Activated naive CD4-positive, alpha-beta T cell treated with anti-CD3 and anti-CD28 coated beads, Interleukin-2, amount 10 ng/mL, durations not matched to agents 7 days and 5 days (primary cell): ENCODE data around the gene SEMA4D.

Experiments used
- CTCF ChIA-PET: fragments of 350-600 bp; sonication (Branson Sonifier 250); formaldehyde crosslinking; loops from one replicate; lab custom pipeline; 2021; ENCODE audit warnings: antibody characterized with exemption; lab: Charles Lee
- DNase-seq: peaks from one replicate; pipeline ENCODE4 v3.0.0-alpha.2; 2020
- H3K27ac Mint-ChIP-seq: one replicate; pipeline ENCODE4 v1.8.0; 2021; ENCODE audit warnings: mild to moderate bottlenecking, moderate library complexity, mixed read lengths
- H3K27me3 Mint-ChIP-seq: one replicate; pipeline ENCODE4 v1.8.0; 2021; ENCODE audit warnings: mild to moderate bottlenecking, mixed read lengths
- H3K36me3 Mint-ChIP-seq: one replicate; pipeline ENCODE4 v1.8.0; 2021; ENCODE audit warnings: mixed read lengths
- H3K4me1 Mint-ChIP-seq: one replicate; pipeline ENCODE4 v1.8.0; 2021; ENCODE audit warnings: mixed read lengths
- H3K4me3 Mint-ChIP-seq: one replicate; pipeline ENCODE4 v1.8.0; 2021; ENCODE audit warnings: mild to moderate bottlenecking, moderate library complexity, mixed read lengths
- H3K9me3 Mint-ChIP-seq: one replicate; pipeline ENCODE4 v1.8.0; 2021; ENCODE audit warnings: mixed read lengths

SEMA4D gene

GRCh38 chr9:89427621-89428221, 70.2 kb downstream of the SEMA4D start:
- peak overlapping the region; percentile 31 for H3K4me3 Mint-ChIP-seq

GRCh38 chr9:89426384-89426961, 71.4 kb downstream of the SEMA4D start:
- Mint-ChIP-seq H3K4me3 (peak overlapping the region; percentile 17), H3K27me3 (no peaks in the 10 kb centered on the region), H3K27ac (peak overlapping the region; percentile 89), H3K9me3 (peaks cover 6% of the 10 kb centered on the region), H3K36me3 (peaks cover 55% of the 10 kb centered on the region), H3K4me1 (peaks cover 94% of the 10 kb centered on the region)
- CTCF ChIA-PET, result interaction anchor here (0.8 to 6.6 kb wide), 3 partner anchors 17 to 122 kb away, joined by 3 to 30 read pairs (median 4); no protein-coding TSS in a partner anchor
- DNase-seq, result peak; percentile 53

More at GRCh38 chr9:89427621-89428221, 70.2 kb downstream of the SEMA4D start:
- DNase-seq, result peak; percentile 49
- Mint-ChIP-seq H3K4me1 (peaks cover 84% of the 10 kb centered on the region), H3K36me3 (peaks cover 55% of the 10 kb centered on the region), H3K9me3 (peaks cover 6% of the 10 kb centered on the region), H3K27ac (peak overlapping the region; percentile 89), H3K27me3 (no peaks in the 10 kb centered on the region)
- CTCF ChIA-PET, result interaction anchor here (4.7 to 6.6 kb wide), 2 partner anchors 19 to 121 kb away, joined by 30 to 59 read pairs; no protein-coding TSS in a partner anchor

DNA sequence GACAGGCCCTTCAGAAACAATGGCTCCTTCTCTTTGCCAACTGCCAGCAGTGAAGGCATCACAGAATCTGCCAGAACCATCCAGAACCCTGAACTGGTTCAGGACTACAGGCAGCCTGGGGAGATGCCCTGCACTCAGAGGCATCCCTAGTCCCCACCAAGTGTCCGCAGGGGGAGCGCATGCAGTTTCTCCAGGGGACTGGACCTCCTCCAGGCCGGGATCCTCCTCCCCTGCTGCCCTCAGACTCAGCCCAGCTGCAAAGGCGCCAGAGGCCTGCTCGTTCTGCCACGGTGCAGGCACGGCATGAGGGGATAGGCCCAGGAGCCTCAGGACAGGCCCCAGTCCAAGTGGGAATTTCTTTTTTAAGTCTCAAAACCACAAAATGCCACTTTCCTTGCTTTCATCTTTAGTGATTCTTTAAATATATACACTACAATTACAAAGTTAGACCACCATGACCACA, 72.0 kb downstream of the SEMA4D start:
- no peaks in the 10 kb centered on the region for H3K27me3 Mint-ChIP-seq
- peaks cover 6% of the 10 kb centered on the region for H3K9me3 Mint-ChIP-seq
- CTCF ChIA-PET, result interaction anchor here (0.8 to 6.6 kb wide), 3 partner anchors 17 to 123 kb away, joined by 3 to 30 read pairs (median 4); no protein-coding TSS in a partner anchor
- DNase-seq, result no peak
- H3K4me3 Mint-ChIP-seq, result no peak overlapping the region
- H3K36me3 Mint-ChIP-seq, result peaks cover 60% of the 10 kb centered on the region
- peaks cover 95% of the 10 kb centered on the region for H3K4me1 Mint-ChIP-seq
- peak overlapping the region; percentile 89 for H3K27ac Mint-ChIP-seq

- Mint-ChIP-seq H3K9me3 (peaks cover 6% of the 10 kb centered on the region), H3K27me3 (no peaks in the 10 kb centered on the region), H3K4me1 (peaks cover 100% of the 10 kb centered on the region), H3K27ac (peak overlapping the region; percentile 89), H3K4me3 (no peak overlapping the region), H3K36me3 (peaks cover 66% of the 10 kb centered on the region)
- DNase-seq, result no peak
- CTCF ChIA-PET, result interaction anchor here (0.8 to 6.6 kb wide), 3 partner anchors 16 to 123 kb away, joined by 3 to 30 read pairs (median 10); no protein-coding TSS in a partner anchor
Measured at GRCh38 chr9:89425024-89425805, 72.7 kb downstream of the SEMA4D start.

- CTCF ChIA-PET, result interaction anchor here (2.9 kb wide), 1 partner anchor 126 kb away, joined by 10 read pairs; no protein-coding TSS in a partner anchor
Measured at GRCh38 chr9:89422151-89422975, 75.5 kb downstream of the SEMA4D start.

GRCh38 chr9:89421595-89421994, 76.3 kb downstream of the SEMA4D start:
- H3K27ac Mint-ChIP-seq, result peak overlapping the region; percentile 96
- peaks cover 6% of the 10 kb centered on the region for H3K9me3 Mint-ChIP-seq
- peaks cover 98% of the 10 kb centered on the region for H3K4me1 Mint-ChIP-seq
- no peaks in the 10 kb centered on the region for H3K27me3 Mint-ChIP-seq
- H3K4me3 Mint-ChIP-seq, result no peak overlapping the region
- DNase-seq, result no peak
- peaks cover 76% of the 10 kb centered on the region for H3K36me3 Mint-ChIP-seq
- CTCF ChIA-PET, result no interaction called here

More at GRCh38 chr9:89422151-89422975, 75.5 kb downstream of the SEMA4D start:
- Mint-ChIP-seq H3K9me3 (peaks cover 6% of the 10 kb centered on the region), H3K27me3 (no peaks in the 10 kb centered on the region), H3K4me1 (peaks cover 99% of the 10 kb centered on the region), H3K4me3 (no peak overlapping the region), H3K36me3 (peaks cover 77% of the 10 kb centered on the region), H3K27ac (peak overlapping the region; percentile 96)
- peak; percentile 41 for DNase-seq

- Mint-ChIP-seq H3K4me1 (peaks cover 93% of the 10 kb centered on the region), H3K36me3 (peaks cover 76% of the 10 kb centered on the region), H3K9me3 (peaks cover 6% of the 10 kb centered on the region), H3K4me3 (peak overlapping the region; percentile 57), H3K27me3 (no peaks in the 10 kb centered on the region), H3K27ac (peak overlapping the region; percentile 96)
- DNase-seq, result no peak
- CTCF ChIA-PET, result no interaction called here
Measured at GRCh38 chr9:89420397-89421178, 77.3 kb downstream of the SEMA4D start.

DNA sequence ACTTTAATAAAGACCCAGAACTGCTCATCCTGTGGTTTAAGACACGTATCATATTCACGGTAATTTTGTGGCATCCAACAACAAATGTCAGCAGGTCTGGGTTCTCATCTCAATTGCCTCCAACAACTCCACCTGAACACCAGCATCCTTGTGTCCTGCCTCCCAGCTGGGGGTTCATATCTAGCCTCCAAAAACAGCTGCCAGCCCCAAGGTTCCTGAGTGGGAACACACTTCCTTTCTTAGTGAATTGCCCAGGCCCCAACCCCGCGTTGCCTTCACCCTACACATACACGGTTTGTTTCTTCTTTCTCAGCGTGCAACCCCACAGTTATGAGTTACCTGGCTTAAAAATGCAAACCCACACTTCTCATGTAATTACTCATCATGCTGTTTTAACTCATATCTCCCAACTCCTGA, 77.9 kb downstream of the SEMA4D start:
- CTCF ChIA-PET, result no interaction called here
- no peaks in the 10 kb centered on the region for H3K27me3 Mint-ChIP-seq
- peak; percentile 44 for DNase-seq
- H3K9me3 Mint-ChIP-seq, result peaks cover 6% of the 10 kb centered on the region
- peaks cover 75% of the 10 kb centered on the region for H3K36me3 Mint-ChIP-seq
- H3K27ac Mint-ChIP-seq, result peak overlapping the region; percentile 96
- peak overlapping the region; percentile 57 for H3K4me3 Mint-ChIP-seq
- peaks cover 87% of the 10 kb centered on the region for H3K4me1 Mint-ChIP-seq

GRCh38 chr9:89418882-89419640, 78.9 kb downstream of the SEMA4D start:
- Mint-ChIP-seq H3K4me1 (peaks cover 78% of the 10 kb centered on the region), H3K9me3 (peaks cover 2% of the 10 kb centered on the region), H3K27ac (peak overlapping the region; percentile 96), H3K36me3 (peaks cover 74% of the 10 kb centered on the region), H3K4me3 (peak overlapping the region; percentile 68), H3K27me3 (no peaks in the 10 kb centered on the region)
- DNase-seq, result peak; percentile 83
- CTCF ChIA-PET, result interaction anchor here (0.6 to 4.0 kb wide), 4 partner anchors 10 to 409 kb away, joined by 3 to 26 read pairs (median 5); no protein-coding TSS in a partner anchor

GRCh38 chr9:89418474-89418845, 79.5 kb downstream of the SEMA4D start:
- Mint-ChIP-seq H3K36me3 (peaks cover 75% of the 10 kb centered on the region), H3K9me3 (no peaks in the 10 kb centered on the region), H3K27ac (peak overlapping the region; percentile 96), H3K4me1 (peaks cover 76% of the 10 kb centered on the region), H3K27me3 (no peaks in the 10 kb centered on the region), H3K4me3 (peak overlapping the region; percentile 68)
- DNase-seq, result no peak
- CTCF ChIA-PET, result interaction anchor here (1.6 to 4.0 kb wide), 3 partner anchors 11 to 138 kb away, joined by 3 to 26 read pairs (median 6); no protein-coding TSS in a partner anchor

DNA sequence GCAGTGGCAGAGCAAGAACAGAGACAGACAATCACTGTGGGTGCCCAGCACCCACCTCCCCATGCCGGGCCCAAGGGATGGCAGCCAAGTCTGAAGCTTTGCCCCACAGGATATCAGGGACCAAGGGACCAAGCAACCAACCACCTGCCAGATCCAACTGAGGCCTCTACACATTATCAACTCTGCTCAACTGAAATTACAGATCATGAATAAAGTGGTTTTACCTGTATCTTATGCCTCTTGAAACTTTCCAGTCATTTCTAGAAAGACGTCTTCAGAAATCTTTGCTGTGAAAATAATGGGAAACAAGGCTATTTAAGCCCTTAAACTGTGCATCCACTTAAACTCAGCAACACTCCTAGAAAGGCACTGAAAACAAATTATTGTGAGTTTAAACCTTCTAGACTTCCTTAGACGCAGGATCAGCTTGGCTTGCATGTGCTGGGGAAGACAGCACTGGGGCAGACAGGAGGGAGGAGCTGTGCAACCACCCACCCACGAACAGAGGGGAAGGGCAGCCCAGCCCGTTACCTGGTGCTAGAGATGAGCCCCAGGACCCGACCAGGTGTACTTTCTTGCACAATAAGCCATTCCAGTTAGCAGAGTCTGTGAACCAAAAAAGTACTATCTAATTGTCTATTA, 80.0 kb downstream of the SEMA4D start:
- peak overlapping the region; percentile 96 for H3K27ac Mint-ChIP-seq
- no peak for DNase-seq
- H3K4me1 Mint-ChIP-seq, result peaks cover 75% of the 10 kb centered on the region
- CTCF ChIA-PET, result interaction anchor here (1.3 to 4.0 kb wide), 4 partner anchors 11 to 138 kb away, joined by 3 to 26 read pairs (median 4); no protein-coding TSS in a partner anchor
- H3K27me3 Mint-ChIP-seq, result no peaks in the 10 kb centered on the region
- no peaks in the 10 kb centered on the region for H3K9me3 Mint-ChIP-seq
- peak overlapping the region; percentile 68 for H3K4me3 Mint-ChIP-seq
- peaks cover 76% of the 10 kb centered on the region for H3K36me3 Mint-ChIP-seq
